Suprapubic skin (tissue), 4 donors: ENCODE measurements around the gene TAOK1. TPM values are rescaled to one million over a fixed set of nuclear protein-coding genes. Genes with fewer than 3 reads are reported as not detected.

Experiments
- DNase-seq, 2 donors: peaks; one replicate each; pipeline ENCODE4 v3.0.0-alpha.2; 2019; ENCODE audit warnings: low spot score in 2 of 2
- H3K27ac ChIP-seq: fragments of 200-600 bp; sonication (generic); one replicate; pipeline ENCODE4 v1.5.1; 2019
- H3K27me3 ChIP-seq: fragments of 200-600 bp; sonication (generic); one replicate; pipeline ENCODE4 v1.5.1; 2019
- H3K36me3 ChIP-seq: fragments of 200-600 bp; sonication (generic); one replicate; pipeline ENCODE4 v1.5.1; 2019
- H3K4me1 ChIP-seq: fragments of 200-600 bp; sonication (generic); one replicate; pipeline ENCODE4 v1.5.1; 2019
- H3K4me3 ChIP-seq: fragments of 200-600 bp; sonication (generic); one replicate; pipeline ENCODE4 v1.5.1; 2019; ENCODE audit warnings: mild to moderate bottlenecking
- H3K9me3 ChIP-seq: fragments of 200-600 bp; sonication (generic); one replicate; pipeline ENCODE4 v1.5.1; 2019
- EP300 ChIP-seq: sonication (generic); formaldehyde crosslinking; IDR thresholded peaks from one replicate; pipeline ENCODE4 v1.6.1; 2017; ENCODE audit warnings: antibody characterized with exemption
- POLR2A ChIP-seq, 2 donors: fragments of 450-650 bp; IDR thresholded peaks; one replicate each; pipeline ENCODE4 v1.6.1; 2017; ENCODE audit warnings: antibody characterized with exemption in 2 of 2, mild to moderate bottlenecking in 2 of 2, moderate library complexity in 2 of 2
- POLR2AphosphoS5 ChIP-seq, 3 donors: sonication (generic); formaldehyde crosslinking; IDR thresholded peaks; one replicate each; pipeline ENCODE4 v1.6.1; 2017; ENCODE audit warnings: antibody characterized with exemption in 3 of 3
- WGBS: methylation state at CpG from one replicate; pipeline ENCODE4 v1.1.5; 2018; 5-methylcytosine and 5-hydroxymethylcytosine counted together
- total RNA-seq, 4 donors: library from RNA; depleted of rRNA; stranded (reverse); fragments of >200 nt; gene quantifications; one replicate each; pipeline ENCODE4 v1.1.0, GENCODE V29; 2016
- TF ChIP-seq, protein P1 (sequence below), 2 donors: fragments of 200-600 bp in 1 of 2; fragments of 450-650 bp in 1 of 2; sonication (generic) in 1 of 2; IDR thresholded peaks; one replicate each; pipeline ENCODE4 v1.5.1; 2016 to 2019; ENCODE audit warnings: antibody characterized with exemption in 2 of 2, mild to moderate bottlenecking in 1 of 2, moderate library complexity in 1 of 2

TAOK1 gene
- total RNA-seq, 4 donors from 2014 or later, result 42.1 to 58.3 (median 51.2) TPM

DNA sequence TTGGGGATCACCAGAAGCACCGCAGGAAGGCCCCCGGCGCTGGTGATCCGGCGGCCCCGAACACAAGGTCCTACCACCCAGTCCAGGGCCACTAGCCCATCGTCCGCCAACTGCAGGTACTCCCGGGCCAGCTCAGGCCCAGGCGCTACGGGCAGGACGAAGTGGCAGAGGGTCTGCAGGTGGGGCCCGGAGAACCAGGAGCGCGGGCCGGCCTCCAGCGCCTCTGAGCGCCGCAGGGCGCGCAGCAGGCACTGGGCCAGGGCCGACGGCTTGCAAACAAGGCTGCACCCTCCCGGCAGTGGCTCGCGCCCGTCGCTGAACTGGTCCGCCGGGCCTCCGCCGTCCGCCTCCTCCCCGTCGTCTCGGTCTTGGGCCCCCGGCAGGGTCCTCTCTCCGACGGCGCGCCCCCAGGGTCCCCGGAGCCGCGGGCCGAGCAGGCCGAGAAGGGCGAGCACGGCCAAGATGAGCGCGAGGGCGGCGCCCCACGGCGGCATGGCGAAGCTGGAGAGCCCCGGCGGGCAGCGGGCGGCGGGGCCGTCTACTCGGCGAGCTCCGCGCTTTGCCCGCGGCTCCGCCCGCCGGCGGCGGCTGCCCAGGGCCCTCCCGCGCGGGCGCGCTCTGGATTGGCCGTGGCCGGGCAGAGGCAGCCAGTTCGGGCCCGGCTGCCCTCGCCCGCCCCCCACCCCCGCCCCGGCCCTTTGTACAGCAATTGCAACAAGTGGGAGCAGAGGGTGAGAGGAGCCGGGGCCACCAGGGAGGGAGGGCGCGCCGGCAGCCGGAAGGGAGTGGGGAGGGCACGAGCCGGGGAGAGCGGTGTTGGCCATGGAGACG is 176.5 kb downstream of the TAOK1 start, which contains the start of gene ABHD15:
TSS of gene ABHD15 (minus strand) at position 565 of the 831 bp plus-strand sequence. CDS start at position 494, 71 bp downstream.
- peak within 1 kb of the TSS; percentile 69 for H3K4me3 ChIP-seq
- peaks cover 57% of the 10 kb centered on the region for H3K4me1 ChIP-seq
- no CpG with 5 or more reads among the region's 94 CpGs for WGBS
- H3K27me3 ChIP-seq, result no peaks in the 10 kb centered on the region
- H3K36me3 ChIP-seq, result peaks cover 7% of the 10 kb centered on the region
- no peak for TF ChIP-seq EP300
- no peak for TF ChIP-seq POLR2A (IDR thresholded peaks at IDR 0.05)
- TF ChIP-seq, protein P1, sequence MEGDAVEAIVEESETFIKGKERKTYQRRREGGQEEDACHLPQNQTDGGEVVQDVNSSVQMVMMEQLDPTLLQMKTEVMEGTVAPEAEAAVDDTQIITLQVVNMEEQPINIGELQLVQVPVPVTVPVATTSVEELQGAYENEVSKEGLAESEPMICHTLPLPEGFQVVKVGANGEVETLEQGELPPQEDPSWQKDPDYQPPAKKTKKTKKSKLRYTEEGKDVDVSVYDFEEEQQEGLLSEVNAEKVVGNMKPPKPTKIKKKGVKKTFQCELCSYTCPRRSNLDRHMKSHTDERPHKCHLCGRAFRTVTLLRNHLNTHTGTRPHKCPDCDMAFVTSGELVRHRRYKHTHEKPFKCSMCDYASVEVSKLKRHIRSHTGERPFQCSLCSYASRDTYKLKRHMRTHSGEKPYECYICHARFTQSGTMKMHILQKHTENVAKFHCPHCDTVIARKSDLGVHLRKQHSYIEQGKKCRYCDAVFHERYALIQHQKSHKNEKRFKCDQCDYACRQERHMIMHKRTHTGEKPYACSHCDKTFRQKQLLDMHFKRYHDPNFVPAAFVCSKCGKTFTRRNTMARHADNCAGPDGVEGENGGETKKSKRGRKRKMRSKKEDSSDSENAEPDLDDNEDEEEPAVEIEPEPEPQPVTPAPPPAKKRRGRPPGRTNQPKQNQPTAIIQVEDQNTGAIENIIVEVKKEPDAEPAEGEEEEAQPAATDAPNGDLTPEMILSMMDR (IDR thresholded peaks at IDR 0.05), result no peak
- TF ChIP-seq POLR2AphosphoS5 (IDR thresholded peaks at IDR 0.05), result no peak
- DNase-seq, result peak; percentile 80 to 83
- no peaks in the 10 kb centered on the region for H3K9me3 ChIP-seq
- peak within 1 kb of the TSS; percentile 85 for H3K27ac ChIP-seq

DNA sequence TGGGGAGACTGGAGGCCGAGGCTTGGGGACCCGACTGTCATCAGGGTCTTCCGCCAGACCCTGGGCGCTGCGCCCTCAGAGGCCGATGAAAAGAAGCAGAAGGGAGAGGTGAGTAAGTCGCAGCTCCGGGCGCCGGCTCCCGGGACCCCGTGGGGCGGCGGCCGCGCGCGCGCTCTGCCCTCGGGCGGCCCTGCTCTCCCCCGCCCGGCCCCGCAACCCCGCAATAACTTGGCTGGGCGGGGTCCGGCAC is 177.1 kb downstream of the TAOK1 start:
- TF ChIP-seq POLR2AphosphoS5 (IDR thresholded peaks at IDR 0.05), result no peak
- TF ChIP-seq EP300, result no peak
- TF ChIP-seq, protein P1 (IDR thresholded peaks at IDR 0.05), result no peak
- TF ChIP-seq POLR2A (IDR thresholded peaks at IDR 0.05), result no peak
- peak overlapping the region; percentile 85 for H3K27ac ChIP-seq
- no peaks in the 10 kb centered on the region for H3K27me3 ChIP-seq
- no peaks in the 10 kb centered on the region for H3K9me3 ChIP-seq
- peaks cover 62% of the 10 kb centered on the region for H3K4me1 ChIP-seq
- DNase-seq, result no peak
- peak overlapping the region; percentile 69 for H3K4me3 ChIP-seq
- H3K36me3 ChIP-seq, result peaks cover 2% of the 10 kb centered on the region
- WGBS, result 0% methylated on average over 13 of the region's 27 CpGs

DNA sequence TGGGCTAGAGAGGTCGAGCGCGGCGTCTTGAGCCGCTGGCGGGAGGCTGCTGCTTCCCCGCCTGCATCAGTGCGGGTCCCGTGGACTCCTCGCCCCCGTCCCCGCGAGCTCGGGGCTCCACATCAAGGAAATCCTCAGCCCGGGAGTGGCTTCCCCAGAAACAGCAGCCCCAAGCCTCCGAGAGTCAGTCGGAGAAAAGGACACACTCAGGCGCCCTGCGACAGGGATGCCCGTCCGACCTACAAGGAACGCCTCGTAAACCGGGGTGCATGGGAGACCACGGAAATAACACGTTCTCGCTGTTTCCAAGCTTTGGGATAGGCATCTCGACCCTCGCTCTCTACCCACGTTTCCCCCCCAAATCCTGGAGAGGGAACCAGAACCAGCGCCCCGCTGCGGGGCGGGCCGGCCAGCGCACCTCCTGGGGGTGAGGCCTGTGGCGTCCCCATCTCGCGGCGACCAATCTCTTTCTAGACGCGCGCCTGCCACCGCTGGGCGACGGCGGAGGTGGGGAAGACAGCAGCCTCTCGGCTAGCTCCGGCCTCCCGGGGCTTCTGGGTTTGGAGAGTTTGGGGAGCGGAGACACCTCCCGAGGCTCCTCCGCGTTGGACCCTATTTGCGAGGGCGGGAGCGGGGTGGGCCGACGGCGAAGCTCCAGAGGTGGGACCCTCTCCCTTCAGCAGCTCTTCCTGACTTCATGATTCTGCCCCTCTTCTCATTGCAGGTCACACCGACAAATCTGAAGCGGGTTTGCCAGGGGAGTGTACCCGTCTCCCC is 177.6 kb downstream of the TAOK1 start:
- WGBS, result 0% methylated on average over 24 of the region's 63 CpGs
- no peaks in the 10 kb centered on the region for H3K9me3 ChIP-seq
- peak overlapping the region; percentile 69 for H3K4me3 ChIP-seq
- DNase-seq, result peak; percentile 83 to 88
- H3K4me1 ChIP-seq, result peaks cover 67% of the 10 kb centered on the region
- TF ChIP-seq, protein P1 (IDR thresholded peaks at IDR 0.05), result peak in 1 of 2 donors; percentile 52
- TF ChIP-seq POLR2A (IDR thresholded peaks at IDR 0.05), result no peak
- TF ChIP-seq EP300, result no peak
- no peaks in the 10 kb centered on the region for H3K36me3 ChIP-seq
- H3K27me3 ChIP-seq, result no peaks in the 10 kb centered on the region
- peak overlapping the region; percentile 85 for H3K27ac ChIP-seq

DNA sequence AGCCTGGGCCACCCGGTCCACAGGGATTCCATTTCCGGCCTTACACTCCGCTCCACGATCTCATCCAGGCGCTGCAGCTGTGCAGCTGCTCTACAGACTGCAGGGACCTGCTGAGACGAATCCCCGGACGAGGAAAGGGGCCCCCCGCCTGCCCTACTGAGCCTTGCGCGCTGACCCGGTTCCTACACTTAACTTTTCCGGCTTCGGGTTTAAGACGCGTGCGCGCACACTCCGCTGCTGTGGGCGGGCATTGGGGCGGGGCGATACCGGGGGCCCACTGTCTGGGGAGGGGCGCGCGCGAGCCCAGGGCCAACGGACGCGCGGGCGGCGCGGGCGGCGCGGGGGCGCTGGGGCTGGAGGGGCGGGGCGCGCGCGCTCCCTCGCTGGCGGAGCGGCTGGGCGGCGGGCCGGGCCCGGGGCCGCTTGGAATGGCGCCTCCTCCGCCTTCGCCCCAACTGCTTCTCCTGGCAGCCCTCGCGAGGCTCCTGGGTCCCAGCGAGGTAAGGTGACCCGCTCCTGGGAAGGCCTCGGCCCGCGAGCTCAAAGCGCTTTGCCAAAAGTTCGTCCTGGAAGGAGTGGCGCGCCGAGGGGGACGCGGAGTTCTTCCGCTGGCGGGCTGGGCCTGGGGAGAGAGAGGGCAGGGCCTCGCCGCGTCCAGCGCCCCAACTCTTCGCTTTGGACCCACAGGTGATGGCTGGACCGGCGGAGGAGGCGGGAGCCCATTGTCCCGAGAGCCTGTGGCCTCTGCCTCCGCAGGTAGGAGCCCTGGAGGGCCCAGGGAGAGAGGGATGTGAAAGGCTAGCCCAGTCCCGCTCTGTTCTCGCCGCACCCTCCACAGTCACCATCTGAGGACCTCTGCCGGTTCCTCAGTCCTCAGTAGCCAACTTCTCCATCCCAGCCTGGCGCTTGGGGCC is 178.4 kb downstream of the TAOK1 start, which contains the start of gene TP53I13:
TSS of gene TP53I13 (plus strand) at position 371 of the 914 bp plus-strand sequence. CDS start at position 429, 58 bp downstream.
- Histone ChIP-seq H3K27ac (peak within 1 kb of the TSS; percentile 85), H3K9me3 (no peaks in the 10 kb centered on the region), H3K27me3 (no peaks in the 10 kb centered on the region), H3K4me3 (peak within 1 kb of the TSS; percentile 69), H3K4me1 (peaks cover 73% of the 10 kb centered on the region), H3K36me3 (peaks cover 5% of the 10 kb centered on the region)
- WGBS, result 11% methylated on average over 3 of the region's 85 CpGs
- peak; percentile 90 to 91 for DNase-seq
- TF ChIP-seq POLR2A (IDR thresholded peaks at IDR 0.05), result peak in 1 of 2 donors; percentile 20
- no peak for TF ChIP-seq EP300

DNA sequence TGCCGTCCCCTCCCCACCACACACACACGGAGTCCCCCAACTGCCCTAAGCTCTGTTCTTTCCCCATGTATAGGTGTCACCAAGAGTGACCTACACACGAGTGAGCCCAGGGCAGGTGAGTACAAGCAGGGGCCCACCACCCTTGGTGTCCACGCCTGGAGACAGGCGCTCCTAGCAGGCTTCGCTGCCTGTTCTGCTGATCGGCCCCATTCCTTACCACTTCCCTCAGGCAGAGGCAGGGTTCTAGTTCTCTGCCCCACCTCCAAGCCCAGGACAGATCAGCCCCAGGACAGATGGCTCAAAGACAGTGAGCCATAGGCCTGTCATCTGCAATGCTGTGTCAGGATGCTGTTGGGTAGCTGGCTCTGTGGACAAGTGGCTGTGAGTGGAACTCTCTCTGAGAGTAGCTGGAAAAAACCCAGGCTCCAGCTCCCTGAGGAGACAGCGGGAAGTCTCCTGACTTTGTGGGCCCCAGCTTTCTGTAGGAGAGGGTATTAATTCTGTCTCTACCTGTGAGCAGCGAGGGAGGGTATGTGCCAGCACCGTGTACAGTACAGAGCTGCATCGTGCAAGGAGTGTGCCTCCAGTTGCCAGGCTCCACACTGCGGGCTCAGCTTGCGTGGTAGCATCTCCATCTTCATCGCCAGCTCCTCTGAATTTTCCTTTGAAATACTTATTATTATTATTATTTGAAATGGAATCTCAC is 179.2 kb downstream of the TAOK1 start:
- H3K4me1 ChIP-seq, result peaks cover 73% of the 10 kb centered on the region
- H3K27me3 ChIP-seq, result no peaks in the 10 kb centered on the region
- peak; percentile 60 to 76 for DNase-seq
- no peaks in the 10 kb centered on the region for H3K9me3 ChIP-seq
- H3K36me3 ChIP-seq, result peaks cover 9% of the 10 kb centered on the region
- 57% methylated on average over 14 of the region's 14 CpGs for WGBS
- H3K4me3 ChIP-seq, result peak overlapping the region; percentile 69
- TF ChIP-seq, protein P1 (IDR thresholded peaks at IDR 0.05), result no peak
- no peak for TF ChIP-seq EP300
- no peak for TF ChIP-seq POLR2A (IDR thresholded peaks at IDR 0.05)
- no peak for TF ChIP-seq POLR2AphosphoS5 (IDR thresholded peaks at IDR 0.05)
- H3K27ac ChIP-seq, result peak overlapping the region; percentile 85
